Hepatocyte (in vitro differentiated cells): ENCODE measurements around the gene RBM27. TPM values are rescaled to one million over a fixed set of nuclear protein-coding genes. Genes with fewer than 3 reads are reported as not detected.

Experiments used
- DNase-seq: peaks from one replicate; pipeline ENCODE4 v3.0.0-alpha.2; 2016; ENCODE audit warnings: low spot score
- H2AFZ ChIP-seq: fragments of 200-600 bp; sonication (generic); 2 replicates; pipeline ENCODE4 v1.6.0; 2016; ENCODE audit warnings: antibody characterized with exemption, mild to moderate bottlenecking
- H3K27ac ChIP-seq: fragments of 200-600 bp; sonication (generic); 2 replicates; pipeline ENCODE4 v1.5.1; 2016; ENCODE audit warnings: mild to moderate bottlenecking
- H3K27me3 ChIP-seq: fragments of 200-600 bp; sonication (generic); 2 replicates; pipeline ENCODE4 v1.6.1; 2016
- H3K36me3 ChIP-seq: fragments of 200-600 bp; sonication (generic); replicated peaks from 2 replicates; pipeline ENCODE4 v1.5.1; 2016; ENCODE audit warnings: low read depth; ENCODE audit not compliant: insufficient read depth
- H3K4me1 ChIP-seq: fragments of 200-600 bp; sonication (generic); 2 replicates; pipeline ENCODE4 v1.5.1; 2016; ENCODE audit warnings: mild to moderate bottlenecking, moderate library complexity; ENCODE audit not compliant: insufficient read depth
- H3K4me2 ChIP-seq: fragments of 200-600 bp; sonication (generic); 2 replicates; pipeline ENCODE4 v1.6.0; 2016
- H3K4me3 ChIP-seq: fragments of 200-600 bp; sonication (generic); 2 replicates; pipeline ENCODE4 v1.5.1; 2016; ENCODE audit warnings: mild to moderate bottlenecking
- H3K79me2 ChIP-seq: fragments of 200-600 bp; sonication (generic); 2 replicates; pipeline ENCODE4 v1.6.0; 2017; ENCODE audit warnings: mild to moderate bottlenecking
- H3K9me2 ChIP-seq: fragments of 200-600 bp; sonication (generic); replicated peaks from 2 replicates; pipeline ENCODE4 v1.6.0; 2017; ENCODE audit warnings: mild to moderate bottlenecking; ENCODE audit not compliant: insufficient read depth
- H3K9me3 ChIP-seq: fragments of 200-600 bp; sonication (generic); 2 replicates; pipeline ENCODE4 v1.5.1; 2016; ENCODE audit warnings: low read depth, mild to moderate bottlenecking
- H4K20me1 ChIP-seq: fragments of 200-600 bp; sonication (generic); 2 replicates; pipeline ENCODE4 v1.6.0; 2016; ENCODE audit warnings: mild to moderate bottlenecking; ENCODE audit not compliant: insufficient read depth, poor library complexity, severe bottlenecking
- EZH2 ChIP-seq: fragments of 200-600 bp; sonication (generic); IDR thresholded peaks from 2 replicates; pipeline ENCODE4 v1.6.1; 2016; ENCODE audit warnings: antibody characterized with exemption, mild to moderate bottlenecking, borderline replicate concordance
- EZH2phosphoT487 ChIP-seq: fragments of 200-600 bp; sonication (generic); IDR thresholded peaks from one replicate; pipeline ENCODE4 v1.6.1; 2018; ENCODE audit warnings: antibody characterized with exemption, mild to moderate bottlenecking, low read depth, moderate library complexity; ENCODE audit not compliant: unreplicated experiment, severe bottlenecking
- whole genome bisulfite sequencing: methylation state at CpG from one replicate; pipeline ENCODE4 v1.1.6; 2016; ENCODE audit warnings: low lambda C conversion rate; ENCODE audit errors: missing lambda C conversion rate; 5-methylcytosine and 5-hydroxymethylcytosine counted together
- polyA plus RNA-seq: library from polyadenylated mRNA; unstranded; fragments of >200 nt; fragmentation: Nextera tagmentation; extraction: Ambion mirVana; gene quantifications from 2 replicates; pipeline ENCODE4 v1.2.1, GENCODE V29; 2016
- small RNA-seq: library from RNA; depleted of rRNA; stranded (forward); fragments of <200 nt; gene quantifications from one replicate; pipeline ENCODE3, GENCODE V24; 2014
- total RNA-seq: library from RNA; depleted of rRNA; stranded (reverse); fragments of >200 nt; gene quantifications from 2 replicates; pipeline ENCODE4 v1.2.3, GENCODE V29; 2014
- TF ChIP-seq, protein P1 (sequence below): fragments of 200-600 bp; sonication (generic); IDR thresholded peaks from 2 replicates; pipeline ENCODE4 v1.5.1; 2016; ENCODE audit warnings: antibody characterized with exemption, mild to moderate bottlenecking; ENCODE audit not compliant: poor library complexity

Gene RBM27
- total and polyA plus RNA-seq, 2 experiments from 2014 or later, result 3.0 to 28.8 TPM

DNA sequence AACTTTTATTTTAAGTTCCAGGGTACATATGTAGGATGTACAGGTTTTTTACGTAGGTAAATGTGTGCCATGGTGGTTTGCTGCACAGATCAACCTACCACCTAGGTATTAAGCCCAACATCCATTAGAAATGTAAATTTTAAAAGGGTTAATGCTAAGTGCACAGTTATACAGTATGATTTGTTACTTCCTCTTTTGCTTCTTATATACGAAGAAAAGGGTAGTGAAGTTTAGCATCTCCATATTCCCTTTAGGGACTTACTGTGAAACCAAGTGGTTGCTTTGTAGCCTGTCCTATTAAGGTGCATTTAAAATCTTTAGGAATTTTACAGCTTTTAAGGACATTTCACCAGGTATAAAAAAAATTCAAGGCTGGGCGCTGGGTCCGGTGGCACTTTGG is 46.4 kb downstream of the RBM27 start:
- WGBS, result 95% methylated on average over 4 of the region's 4 CpGs
- Histone ChIP-seq H3K36me3 (no peaks in the 10 kb centered on the region), H3K27me3 (no peaks in the 10 kb centered on the region), H3K79me2 (peaks cover 5% of the 10 kb centered on the region), H3K4me2 (no peak overlapping the region), H3K27ac (no peak overlapping the region), H2AFZ (no peak overlapping the region), H3K4me1 (no peaks in the 10 kb centered on the region), H3K9me2 (no peaks in the 10 kb centered on the region), H4K20me1 (no peaks in the 10 kb centered on the region), H3K9me3 (no peaks in the 10 kb centered on the region), H3K4me3 (no peak overlapping the region)
- no peak for DNase-seq
- TF ChIP-seq EZH2phosphoT487, result no peak
- TF ChIP-seq, protein P1, sequence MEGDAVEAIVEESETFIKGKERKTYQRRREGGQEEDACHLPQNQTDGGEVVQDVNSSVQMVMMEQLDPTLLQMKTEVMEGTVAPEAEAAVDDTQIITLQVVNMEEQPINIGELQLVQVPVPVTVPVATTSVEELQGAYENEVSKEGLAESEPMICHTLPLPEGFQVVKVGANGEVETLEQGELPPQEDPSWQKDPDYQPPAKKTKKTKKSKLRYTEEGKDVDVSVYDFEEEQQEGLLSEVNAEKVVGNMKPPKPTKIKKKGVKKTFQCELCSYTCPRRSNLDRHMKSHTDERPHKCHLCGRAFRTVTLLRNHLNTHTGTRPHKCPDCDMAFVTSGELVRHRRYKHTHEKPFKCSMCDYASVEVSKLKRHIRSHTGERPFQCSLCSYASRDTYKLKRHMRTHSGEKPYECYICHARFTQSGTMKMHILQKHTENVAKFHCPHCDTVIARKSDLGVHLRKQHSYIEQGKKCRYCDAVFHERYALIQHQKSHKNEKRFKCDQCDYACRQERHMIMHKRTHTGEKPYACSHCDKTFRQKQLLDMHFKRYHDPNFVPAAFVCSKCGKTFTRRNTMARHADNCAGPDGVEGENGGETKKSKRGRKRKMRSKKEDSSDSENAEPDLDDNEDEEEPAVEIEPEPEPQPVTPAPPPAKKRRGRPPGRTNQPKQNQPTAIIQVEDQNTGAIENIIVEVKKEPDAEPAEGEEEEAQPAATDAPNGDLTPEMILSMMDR, result no peak
- TF ChIP-seq EZH2, result no peak

Small RNAs within 50 kb of the gene (small RNA-seq; reads per million reads assigned to genes)
- gene RNU7-180P, result not detected

Other genes starting within 250 kb of the RBM27 start
- gene PLAC8L1, start 98.0 kb upstream of the RBM27 start, total RNA-seq, result 1.5 TPM in 1 of 2 replicates, not detected in the other
- gene PLAC8L1, start 98.0 kb upstream of the RBM27 start, polyA plus RNA-seq, result 0.52 and 1.1 TPM in 2 replicates
- 69.5 and 71.2 TPM in 2 replicates for gene LARS1, start 21.0 kb upstream of the RBM27 start, total RNA-seq
- gene LARS1, start 21.0 kb upstream of the RBM27 start, polyA plus RNA-seq, result 64.3 and 78.6 TPM in 2 replicates
- gene POU4F3, start 135.2 kb downstream of the RBM27 start, total RNA-seq, result 0.36 TPM in 1 of 2 replicates, not detected in the other
- gene POU4F3, start 135.2 kb downstream of the RBM27 start, polyA plus RNA-seq, result not detected in 2 replicates
- gene TCERG1, start 243.7 kb downstream of the RBM27 start, total RNA-seq, result 56.8 and 68.1 TPM in 2 replicates
- gene TCERG1, start 243.7 kb downstream of the RBM27 start, polyA plus RNA-seq, result 49.3 and 57.9 TPM in 2 replicates